GM23248 (cell line): Measurements from ENCODE around the gene XXYLT1. TPM values are rescaled to one million over a fixed set of nuclear protein-coding genes. Genes with fewer than 3 reads are reported as not detected.

ENCODE experiments used
- DNase-seq: peaks from one replicate; pipeline ENCODE4 v3.0.0-alpha.2; 2015
- H2AFZ ChIP-seq: fragments of 200-600 bp; sonication (generic); 2 replicates; pipeline ENCODE4 v1.6.1; 2016; ENCODE audit warnings: antibody characterized with exemption
- H3F3A ChIP-seq: fragments of 200-600 bp; sonication (generic); 2 replicates; pipeline ENCODE4 v1.6.1; 2016; ENCODE audit warnings: mild to moderate bottlenecking, antibody characterized with exemption, mixed run types; ENCODE audit not compliant: insufficient read depth
- H3K27ac ChIP-seq: fragments of 200-600 bp; sonication (generic); 2 replicates; pipeline ENCODE4 v1.5.1; 2016; ENCODE audit warnings: mild to moderate bottlenecking
- H3K27me3 ChIP-seq: fragments of 200-600 bp; sonication (generic); replicated peaks from 2 replicates; pipeline ENCODE4 v1.6.1; 2016; ENCODE audit warnings: mild to moderate bottlenecking; ENCODE audit not compliant: insufficient read depth
- H3K36me3 ChIP-seq: fragments of 200-600 bp; sonication (generic); 2 replicates; pipeline ENCODE4 v1.6.1; 2016; ENCODE audit warnings: low read depth, mild to moderate bottlenecking
- H3K4me1 ChIP-seq: fragments of 200-600 bp; sonication (generic); 2 replicates; pipeline ENCODE4 v1.6.1; 2016; ENCODE audit warnings: mild to moderate bottlenecking; ENCODE audit not compliant: insufficient read depth
- H3K4me2 ChIP-seq: fragments of 200-600 bp; sonication (generic); one replicate; pipeline ENCODE4 v1.6.1; 2016; ENCODE audit warnings: mild to moderate bottlenecking; ENCODE audit not compliant: unreplicated experiment
- H3K4me3 ChIP-seq: fragments of 200-600 bp; sonication (generic); 2 replicates; pipeline ENCODE4 v1.5.1; 2016; ENCODE audit warnings: mild to moderate bottlenecking
- H3K79me2 ChIP-seq: fragments of 200-600 bp; sonication (generic); 2 replicates; pipeline ENCODE4 v1.6.1; 2016; ENCODE audit warnings: mild to moderate bottlenecking; ENCODE audit not compliant: insufficient read depth
- H3K9ac ChIP-seq: fragments of 200-600 bp; sonication (generic); 2 replicates; pipeline ENCODE4 v1.6.1; 2016; ENCODE audit warnings: mild to moderate bottlenecking
- H3K9me2 ChIP-seq: fragments of 200-600 bp; sonication (generic); 2 replicates; pipeline ENCODE4 v1.6.1; 2016; ENCODE audit warnings: mixed run types, mild to moderate bottlenecking, moderate library complexity; ENCODE audit not compliant: insufficient read depth
- H3K9me3 ChIP-seq: fragments of 200-600 bp; sonication (generic); one replicate; pipeline ENCODE4 v1.6.1; 2017; ENCODE audit warnings: low read depth
- H4K20me1 ChIP-seq: fragments of 200-600 bp; sonication (generic); 2 replicates; pipeline ENCODE4 v1.6.0; 2016; ENCODE audit not compliant: insufficient read depth
- EZH2 ChIP-seq: fragments of 200-600 bp; sonication (generic); IDR thresholded peaks from 2 replicates; pipeline ENCODE4 v1.6.1; 2018; ENCODE audit warnings: antibody characterized with exemption, mild to moderate bottlenecking; ENCODE audit not compliant: insufficient read depth, poor library complexity, severe bottlenecking
- EZH2phosphoT487 ChIP-seq: fragments of 200-600 bp; sonication (generic); IDR thresholded peaks from 2 replicates; pipeline ENCODE4 v1.6.1; 2018; ENCODE audit warnings: antibody characterized with exemption, moderate library complexity, mild to moderate bottlenecking, low read depth; ENCODE audit not compliant: insufficient read depth
- WGBS, 2 experiments: methylation state at CpG; one replicate each; pipeline ENCODE4 v1.1.6; 2015 to 2017; ENCODE audit warnings: low lambda C conversion rate in 2 of 2, low coverage in 1 of 2; ENCODE audit errors: missing lambda C conversion rate in 2 of 2; 5-methylcytosine and 5-hydroxymethylcytosine counted together
- in situ Hi-C: fragments of 300-500 bp; cut with MboI; formaldehyde crosslinking; loops from 2 replicates; pipeline ENCODE4 v1.15.0; 2020
- polyA plus RNA-seq: library from polyadenylated mRNA; unstranded; fragments of >200 nt; fragmentation: Nextera tagmentation; extraction: Ambion mirVana; gene quantifications from 2 replicates; pipeline ENCODE4 v1.2.1, GENCODE V29; 2016
- total RNA-seq: library from RNA; depleted of rRNA; stranded (reverse); fragments of >200 nt; shearing (Covaris generic); gene quantifications from 2 replicates; pipeline ENCODE4 v1.2.3, GENCODE V29; 2014

XXYLT1 gene
- total and polyA plus RNA-seq, 2 experiments from 2014 or later: 22.8 to 44.7 TPM

GRCh38 chr3:195045481-195046210 is 225.3 kb downstream of the XXYLT1 start:
- Histone ChIP-seq H3K27me3 (peaks cover 22% of the 10 kb centered on the region), H3F3A (no peaks in the 10 kb centered on the region), H4K20me1 (no peaks in the 10 kb centered on the region), H3K79me2 (no peaks in the 10 kb centered on the region), H3K9ac (no peak overlapping the region), H3K9me3 (no peaks in the 10 kb centered on the region), H3K36me3 (no peaks in the 10 kb centered on the region), H3K4me2 (no peak overlapping the region), H3K4me1 (no peaks in the 10 kb centered on the region), H2AFZ (no peak overlapping the region), H3K4me3 (no peak overlapping the region), H3K27ac (no peak overlapping the region), H3K9me2 (no peaks in the 10 kb centered on the region)
- no peak for DNase-seq
- 68 to 71% methylated on average over 17 of the region's 17 CpGs for WGBS, 2 experiments
- in situ Hi-C loops: no loop called here
- TF ChIP-seq EZH2phosphoT487: no peak
- no peak for TF ChIP-seq EZH2

- in situ Hi-C loops: no loop called here
- Histone ChIP-seq H3K9me3 (no peaks in the 10 kb centered on the region), H3F3A (no peaks in the 10 kb centered on the region), H3K79me2 (no peaks in the 10 kb centered on the region), H3K4me1 (no peaks in the 10 kb centered on the region), H3K36me3 (no peaks in the 10 kb centered on the region), H4K20me1 (no peaks in the 10 kb centered on the region), H3K9me2 (no peaks in the 10 kb centered on the region), H3K9ac (no peak overlapping the region), H3K4me2 (no peak overlapping the region), H3K4me3 (no peak overlapping the region), H2AFZ (no peak overlapping the region), H3K27me3 (peaks cover 11% of the 10 kb centered on the region), H3K27ac (no peak overlapping the region)
- 75 to 82% methylated on average over 7 of the region's 7 CpGs for WGBS, 2 experiments
- DNase-seq: no peak
- no peak for TF ChIP-seq EZH2phosphoT487
- TF ChIP-seq EZH2: no peak
Measured at GRCh38 chr3:195044411-195044810, 226.5 kb downstream of the XXYLT1 start.

GRCh38 chr3:195043607-195044339 is 227.2 kb downstream of the XXYLT1 start:
- no peaks in the 10 kb centered on the region for H3K9me3 ChIP-seq
- no peaks in the 10 kb centered on the region for H3F3A ChIP-seq
- no peaks in the 10 kb centered on the region for H4K20me1 ChIP-seq
- in situ Hi-C loops: no loop called here
- DNase-seq: no peak
- H3K79me2 ChIP-seq: no peaks in the 10 kb centered on the region
- WGBS, 2 experiments: 50 to 56% methylated on average over 12 of the region's 12 CpGs
- no peaks in the 10 kb centered on the region for H3K9me2 ChIP-seq
- peaks cover 11% of the 10 kb centered on the region for H3K27me3 ChIP-seq
- H3K4me1 ChIP-seq: no peaks in the 10 kb centered on the region
- H3K27ac ChIP-seq: no peak overlapping the region
- TF ChIP-seq EZH2 (no peak), EZH2phosphoT487 (no peak)
- H3K4me2 ChIP-seq: no peak overlapping the region
- H2AFZ ChIP-seq: no peak overlapping the region
- no peaks in the 10 kb centered on the region for H3K36me3 ChIP-seq
- H3K9ac ChIP-seq: no peak overlapping the region
- H3K4me3 ChIP-seq: no peak overlapping the region

GRCh38 chr3:195042743-195043606 is 228.0 kb downstream of the XXYLT1 start:
- in situ Hi-C loops: no loop called here

More at GRCh38 chr3:195042743-195043606, 228.0 kb downstream of the XXYLT1 start:
- no peaks in the 10 kb centered on the region for H3K79me2 ChIP-seq
- WGBS, 2 experiments: 50 to 56% methylated on average over 19 of the region's 19 CpGs
- H3K27ac ChIP-seq: no peak overlapping the region
- H3K4me1 ChIP-seq: no peaks in the 10 kb centered on the region
- peaks cover 11% of the 10 kb centered on the region for H3K27me3 ChIP-seq
- no peak overlapping the region for H2AFZ ChIP-seq
- DNase-seq: no peak
- H3K36me3 ChIP-seq: no peaks in the 10 kb centered on the region
- H3F3A ChIP-seq: no peaks in the 10 kb centered on the region
- H3K4me2 ChIP-seq: no peak overlapping the region
- H3K9ac ChIP-seq: no peak overlapping the region
- TF ChIP-seq EZH2 (no peak), EZH2phosphoT487 (no peak)
- H3K9me2 ChIP-seq: no peaks in the 10 kb centered on the region
- H4K20me1 ChIP-seq: no peaks in the 10 kb centered on the region
- no peaks in the 10 kb centered on the region for H3K9me3 ChIP-seq
- no peak overlapping the region for H3K4me3 ChIP-seq
